Thoracic aorta (tissue), 2 donors: ENCODE measurements around the gene YKT6. TPM values are rescaled to one million over a fixed set of nuclear protein-coding genes. Genes with fewer than 3 reads are reported as not detected.

Source experiments
- ATAC-seq: fragments of 150-250 bp; one replicate; pipeline ENCODE4 v1.8.0; 2017; ENCODE audit warnings: low read depth; ENCODE audit not compliant: insufficient number of reproducible peaks, low FRiP score
- DNase-seq: peaks from one replicate; pipeline ENCODE4 v3.0.0-alpha.2; 2020; ENCODE audit warnings: low spot score
- H3K27ac ChIP-seq, 2 donors: fragments of 200-600 bp; sonication (generic); 1 replicate in 1 of 2; 2 replicates in 1 of 2; pipeline ENCODE4 v1.5.1; 2016; ENCODE audit warnings: mild to moderate bottlenecking in 2 of 2, moderate library complexity in 2 of 2
- H3K27me3 ChIP-seq: fragments of 200-600 bp; sonication (generic); replicated peaks from 2 replicates; pipeline ENCODE4 v1.6.0; 2016; ENCODE audit warnings: mild to moderate bottlenecking; ENCODE audit not compliant: insufficient read depth
- H3K36me3 ChIP-seq: fragments of 200-600 bp; sonication (generic); one replicate; pipeline ENCODE4 v1.5.1; 2016
- H3K4me1 ChIP-seq, 2 donors: fragments of 200-600 bp; sonication (generic); 1 replicate in 1 of 2; 2 replicates in 1 of 2; pipeline versions ENCODE4 v1.5.1 to v1.6.0; 2016; ENCODE audit warnings: low read depth in 2 of 2, mild to moderate bottlenecking in 1 of 2; ENCODE audit not compliant: control insufficient read depth in 1 of 2
- H3K4me3 ChIP-seq: fragments of 200-600 bp; sonication (generic); 2 replicates; pipeline ENCODE4 v1.5.1; 2016; ENCODE audit warnings: mild to moderate bottlenecking
- H3K9me3 ChIP-seq: fragments of 200-600 bp; sonication (generic); 2 replicates; pipeline ENCODE4 v1.5.1; 2016
- CTCF ChIP-seq: fragments of 200-600 bp; sonication (generic); IDR thresholded peaks from one replicate; pipeline ENCODE4 v1.5.1; 2019; ENCODE audit warnings: antibody characterized with exemption
- total RNA-seq, 2 donors: library from RNA; depleted of rRNA; stranded (reverse); fragments of >200 nt; gene quantifications; one replicate each; pipeline versions ENCODE4 v1.1.0 to v1.2.3, GENCODE V29; 2016

Gene YKT6
- total RNA-seq, 2 donors from 2014 or later: 62.0 to 69.6 TPM

- Histone ChIP-seq H3K36me3 (no peaks in the 10 kb centered on the region), H3K4me1 (no peaks in the 10 kb centered on the region), H3K9me3 (no peaks in the 10 kb centered on the region), H3K27ac (no peak overlapping the region), H3K27me3 (no peaks in the 10 kb centered on the region), H3K4me3 (no peak overlapping the region)
- TF ChIP-seq CTCF: no peak
- ATAC-seq (no peak), DNase-seq (no peak)
Observed at GRCh38 chr7:44220358-44221112, 19.8 kb downstream of the YKT6 start.

- Histone ChIP-seq H3K4me1 (no peaks in the 10 kb centered on the region), H3K27ac (no peak overlapping the region), H3K9me3 (no peaks in the 10 kb centered on the region), H3K4me3 (no peak overlapping the region), H3K27me3 (no peaks in the 10 kb centered on the region), H3K36me3 (no peaks in the 10 kb centered on the region)
- no peak for DNase-seq
- ATAC-seq: no peak
- TF ChIP-seq CTCF: no peak
Observed at GRCh38 chr7:44221231-44221791, 20.5 kb downstream of the YKT6 start.

- no peaks in the 10 kb centered on the region for H3K27me3 ChIP-seq
- no peak overlapping the region for H3K27ac ChIP-seq
- H3K4me3 ChIP-seq: no peak overlapping the region
- ATAC-seq (no peak), DNase-seq (no peak)
- no peaks in the 10 kb centered on the region for H3K36me3 ChIP-seq
- no peaks in the 10 kb centered on the region for H3K9me3 ChIP-seq
- no peak for TF ChIP-seq CTCF
- H3K4me1 ChIP-seq: no peaks in the 10 kb centered on the region
Observed at GRCh38 chr7:44222074-44222473, 21.3 kb downstream of the YKT6 start.

GRCh38 chr7:44222776-44223261, 22.0 kb downstream of the YKT6 start:
- DNase-seq: no peak
- Histone ChIP-seq H3K4me1 (no peaks in the 10 kb centered on the region), H3K27ac (no peak overlapping the region), H3K27me3 (no peaks in the 10 kb centered on the region), H3K9me3 (no peaks in the 10 kb centered on the region), H3K4me3 (no peak overlapping the region), H3K36me3 (no peaks in the 10 kb centered on the region)
- no peak for ATAC-seq
- no peak for TF ChIP-seq CTCF

GRCh38 chr7:44223362-44224079, 22.7 kb downstream of the YKT6 start:
- no peak overlapping the region for H3K27ac ChIP-seq
- H3K27me3 ChIP-seq: no peaks in the 10 kb centered on the region
- H3K4me3 ChIP-seq: no peak overlapping the region
- H3K9me3 ChIP-seq: no peaks in the 10 kb centered on the region
- TF ChIP-seq CTCF: no peak
- DNase-seq: no peak
- no peaks in the 10 kb centered on the region for H3K4me1 ChIP-seq
- no peak for ATAC-seq
- no peaks in the 10 kb centered on the region for H3K36me3 ChIP-seq
